ENCODE data around the gene CCSAP. TPM values are rescaled to one million over a fixed set of nuclear protein-coding genes. Genes with fewer than 3 reads are reported as not detected.

CCSAP gene
- total RNA-seq, 1 experiment from 2014 or later = 8.5 TPM

DNA sequence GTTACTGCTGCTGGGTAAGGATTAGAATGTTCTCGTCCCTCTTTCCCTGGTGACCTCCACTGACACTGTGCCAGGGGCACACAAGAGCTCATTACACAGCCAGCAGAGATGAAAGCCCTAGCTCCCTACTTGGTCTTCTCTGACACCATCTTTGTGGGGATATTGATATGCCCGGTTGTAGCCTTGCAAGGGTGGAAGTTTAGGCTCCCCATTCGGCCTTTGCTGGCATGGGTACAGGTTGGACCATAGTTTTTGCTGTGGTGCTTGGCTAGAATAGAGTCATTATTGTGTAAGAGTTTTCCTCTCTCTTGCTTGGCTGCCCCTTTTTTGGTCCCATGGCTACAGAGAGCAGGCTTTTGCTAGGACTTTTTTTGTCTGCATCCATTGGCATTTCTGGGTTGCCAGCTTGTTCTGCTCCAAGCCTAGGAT is 59.6 kb downstream of the CCSAP start:
- no peak overlapping the region for H2BK20ac ChIP-seq (ENCODE audit: low read depth, low read length, poor library complexity, severe bottlenecking)
- H3K27me3 Mint-ChIP-seq (ENCODE audit: low read depth) = no peaks in the 10 kb centered on the region
- no CpG with 5 or more reads among the region's 3 CpGs for WGBS (ENCODE audit: extremely low coverage, insufficient read length, low lambda C conversion rate)
- H3K4me1 Mint-ChIP-seq = peaks cover 10 to 12% of the 10 kb centered on the region in 2 experiments
- no peak for DNase-seq
- no peak overlapping the region for H3K9ac ChIP-seq (ENCODE audit: extremely low read depth, insufficient read length, low read length)
- H3K4me1 ChIP-seq (ENCODE audit: insufficient read depth, low read length) = peaks cover 2% of the 10 kb centered on the region; the same call in 1 of the 2 replicates
- H3K4me2 ChIP-seq (ENCODE audit: insufficient read depth, insufficient read length, low read length) = no peak overlapping the region
- no peak overlapping the region for H4K8ac ChIP-seq (replicated peaks; ENCODE audit: insufficient read length, low read depth, low read length)
- peaks cover 0 to under 1% (median 0%) of the 10 kb centered on the region in 3 experiments; a peak in 1 of 7 replicates for H3K36me3 Mint-ChIP-seq (ENCODE audit: insufficient read depth in 1 of 3, low read depth in 3 of 3)
- peaks cover 12% of the 10 kb centered on the region; the same call in 1 of the 2 replicates for H3K79me2 ChIP-seq (ENCODE audit: insufficient read depth, low read length)
- no peak overlapping the region for H3K56ac ChIP-seq (ENCODE audit: insufficient read length, low read depth, low read length)
- H4K20me1 ChIP-seq (ENCODE audit: control insufficient read depth, insufficient read depth, insufficient read length) = no peaks in the 10 kb centered on the region
- no peaks in the 10 kb centered on the region for H3K9me3 Mint-ChIP-seq
- no peak overlapping the region for H2BK5ac ChIP-seq (ENCODE audit: insufficient read length, low read length)
- no peak overlapping the region for H3K4me3 Mint-ChIP-seq
- TF ChIP-seq, protein P1, sequence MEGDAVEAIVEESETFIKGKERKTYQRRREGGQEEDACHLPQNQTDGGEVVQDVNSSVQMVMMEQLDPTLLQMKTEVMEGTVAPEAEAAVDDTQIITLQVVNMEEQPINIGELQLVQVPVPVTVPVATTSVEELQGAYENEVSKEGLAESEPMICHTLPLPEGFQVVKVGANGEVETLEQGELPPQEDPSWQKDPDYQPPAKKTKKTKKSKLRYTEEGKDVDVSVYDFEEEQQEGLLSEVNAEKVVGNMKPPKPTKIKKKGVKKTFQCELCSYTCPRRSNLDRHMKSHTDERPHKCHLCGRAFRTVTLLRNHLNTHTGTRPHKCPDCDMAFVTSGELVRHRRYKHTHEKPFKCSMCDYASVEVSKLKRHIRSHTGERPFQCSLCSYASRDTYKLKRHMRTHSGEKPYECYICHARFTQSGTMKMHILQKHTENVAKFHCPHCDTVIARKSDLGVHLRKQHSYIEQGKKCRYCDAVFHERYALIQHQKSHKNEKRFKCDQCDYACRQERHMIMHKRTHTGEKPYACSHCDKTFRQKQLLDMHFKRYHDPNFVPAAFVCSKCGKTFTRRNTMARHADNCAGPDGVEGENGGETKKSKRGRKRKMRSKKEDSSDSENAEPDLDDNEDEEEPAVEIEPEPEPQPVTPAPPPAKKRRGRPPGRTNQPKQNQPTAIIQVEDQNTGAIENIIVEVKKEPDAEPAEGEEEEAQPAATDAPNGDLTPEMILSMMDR (conservative IDR thresholded peaks at IDR 0.05) = no peak
- H3K27ac Mint-ChIP-seq = no peak overlapping the region
- H2BK12ac ChIP-seq (ENCODE audit: insufficient read length, low read depth, low read length) = no peak overlapping the region
- no peak overlapping the region for H3K14ac ChIP-seq (ENCODE audit: insufficient read depth, low read length)
- H2AK5ac ChIP-seq (ENCODE audit: insufficient read length, low read length) = no peak overlapping the region
- no peak overlapping the region for H2BK120ac ChIP-seq (ENCODE audit: low read depth, low read length, poor library complexity, severe bottlenecking)
- H4K5ac ChIP-seq (ENCODE audit: insufficient read length, low read depth, low read length) = no peak overlapping the region
- no peak overlapping the region for H3K4ac ChIP-seq (ENCODE audit: low read depth, low read length)
- no peak overlapping the region for H4K91ac ChIP-seq (ENCODE audit: insufficient read length, low read depth, low read length)
- no peaks in the 10 kb centered on the region for H3K9me3 ChIP-seq (ENCODE audit: control insufficient read depth, low read depth, low read length)
- H3K18ac ChIP-seq (ENCODE audit: insufficient read length, low read depth, low read length) = no peak overlapping the region
- no peak overlapping the region for H3K23ac ChIP-seq (ENCODE audit: insufficient read length, low read depth, low read length)
- no peak overlapping the region for H3K27ac ChIP-seq (ENCODE audit: insufficient read length, low read depth, low read length)
- no peaks in the 10 kb centered on the region for H3K23me2 ChIP-seq (ENCODE audit: insufficient read length, low read depth, low read length, poor library complexity, severe bottlenecking)
- no peak overlapping the region for H3T11ph ChIP-seq (ENCODE audit: low read length)
- no peak overlapping the region for H2BK15ac ChIP-seq (ENCODE audit: low read depth, low read length)
- no peak overlapping the region for H2AFZ ChIP-seq (ENCODE audit: low read length)
- H3K27me3 ChIP-seq (ENCODE audit: insufficient read depth, low read length) = no peaks in the 10 kb centered on the region
- H3K79me1 ChIP-seq (ENCODE audit: insufficient read depth, low read depth, low read length, poor library complexity, severe bottlenecking) = peaks cover 6% of the 10 kb centered on the region
